HG03280 (cell line): ENCODE results near the gene LRRC7.
"Not testable (repeated sequence)": the region's sequence is repeated elsewhere in the genome, so short reads cannot be mapped to it uniquely, and the experiment has no call there.

Experiments used
- ATAC-seq: cut with Tn5 transposase; IDR thresholded peaks from one replicate; pipeline ENCODE4 v1.9.1; 2021; ENCODE audit warnings: mild to moderate bottlenecking, moderate library complexity; ENCODE audit not compliant: unreplicated experiment

Gene LRRC7

DNA sequence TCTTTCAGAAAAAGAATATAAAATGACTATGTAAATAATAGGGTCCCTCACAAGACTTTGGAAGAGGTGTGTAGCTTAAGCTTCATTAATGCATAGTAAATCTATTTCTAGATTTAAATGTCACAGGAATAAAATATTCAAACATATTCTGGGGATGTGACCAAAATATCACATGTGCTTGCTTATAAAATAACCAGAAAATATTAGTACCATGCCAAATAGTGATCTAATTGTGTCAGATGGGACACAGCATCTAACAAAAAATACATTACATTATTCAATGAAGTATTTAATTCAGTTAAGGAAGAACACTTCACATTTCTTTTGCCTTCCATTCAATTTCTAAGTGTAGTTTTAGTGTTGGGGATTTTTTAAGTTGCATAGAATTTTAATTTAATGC is 458.1 kb downstream of the LRRC7 start:
- ATAC-seq: no peak

DNA sequence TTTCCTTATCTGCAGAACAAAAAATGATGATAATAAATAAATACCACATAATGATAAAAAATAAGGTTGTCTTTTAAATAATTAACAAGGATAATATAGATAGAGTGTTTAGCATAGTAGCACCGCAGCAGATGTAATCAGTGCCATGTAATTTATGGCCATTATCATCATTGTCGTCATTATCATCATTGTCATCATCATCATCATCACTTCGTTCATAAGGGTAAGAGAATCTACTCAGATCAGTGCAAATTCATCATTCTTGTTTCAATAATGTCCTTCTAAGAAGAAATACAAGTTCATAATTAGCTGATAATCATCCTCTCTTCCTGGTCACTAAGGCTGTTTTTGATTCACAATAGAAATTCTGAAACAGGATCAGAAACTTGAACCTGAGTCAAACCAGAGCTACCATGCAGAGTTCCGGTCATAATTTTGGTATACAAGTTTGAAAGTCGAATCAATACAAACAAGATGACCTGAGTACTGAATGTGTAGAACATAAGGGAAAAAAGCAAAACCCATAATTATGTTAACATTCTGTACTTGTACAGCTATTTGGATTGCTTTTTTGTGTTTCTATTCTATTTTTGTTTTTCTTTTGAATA is 465.6 kb downstream of the LRRC7 start:
- peak; percentile 83 for ATAC-seq

DNA sequence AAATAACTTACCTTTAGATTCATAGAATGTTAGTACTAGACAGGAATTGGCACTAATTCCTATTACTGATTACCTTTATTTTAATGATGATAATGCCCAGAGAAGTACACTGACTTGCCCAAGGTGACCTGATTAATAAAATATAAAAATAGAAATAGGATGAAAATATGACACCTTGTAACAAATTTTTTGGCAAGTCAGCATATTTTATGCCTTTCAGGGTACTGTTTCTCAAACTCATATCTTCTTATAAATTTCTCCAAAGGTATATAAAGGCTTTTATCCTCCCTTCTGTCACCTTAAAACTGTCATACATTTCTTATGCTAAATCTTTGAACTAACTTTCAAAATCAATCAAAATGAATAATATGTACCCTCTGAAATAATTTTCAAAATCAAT is 466.2 kb downstream of the LRRC7 start:
- ATAC-seq: no peak

DNA sequence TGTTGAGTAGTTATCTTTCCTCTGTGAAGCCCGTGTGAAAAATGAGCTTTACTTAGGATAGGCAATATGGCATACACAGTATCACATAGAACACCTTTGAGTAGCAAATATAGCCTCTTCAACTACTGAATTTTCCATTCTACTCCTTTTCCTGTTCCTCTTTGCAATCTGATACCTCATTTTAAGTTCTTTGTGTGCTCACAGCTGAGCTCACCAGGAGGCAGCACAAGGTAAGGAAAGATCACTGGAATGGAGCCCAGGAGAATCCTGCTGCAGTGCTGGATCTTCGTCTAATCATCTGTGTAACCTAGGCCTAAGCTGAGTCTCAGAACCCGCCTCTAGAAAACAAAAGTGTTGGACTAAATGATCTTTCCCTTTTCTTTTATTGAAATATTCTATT is 466.7 kb downstream of the LRRC7 start:
- ATAC-seq: no peak

DNA sequence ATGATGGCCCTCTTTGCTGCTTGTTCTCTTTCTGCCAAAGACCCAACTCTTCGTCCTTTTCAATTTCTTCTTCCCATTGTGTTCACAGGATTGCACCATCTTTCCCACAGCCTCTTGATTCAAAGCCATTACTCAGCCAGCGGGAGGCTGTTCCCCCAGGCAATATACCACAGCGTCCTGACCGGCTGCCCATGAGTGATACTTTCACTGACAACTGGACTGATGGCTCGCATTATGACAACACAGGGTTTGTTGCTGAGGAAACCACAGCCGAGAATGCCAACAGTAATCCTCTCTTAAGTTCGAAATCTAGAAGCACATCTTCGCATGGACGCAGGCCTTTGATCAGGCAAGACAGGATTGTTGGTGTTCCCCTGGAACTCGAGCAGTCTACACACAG is 470.3 kb downstream of the LRRC7 start:
- ATAC-seq: no peak

DNA sequence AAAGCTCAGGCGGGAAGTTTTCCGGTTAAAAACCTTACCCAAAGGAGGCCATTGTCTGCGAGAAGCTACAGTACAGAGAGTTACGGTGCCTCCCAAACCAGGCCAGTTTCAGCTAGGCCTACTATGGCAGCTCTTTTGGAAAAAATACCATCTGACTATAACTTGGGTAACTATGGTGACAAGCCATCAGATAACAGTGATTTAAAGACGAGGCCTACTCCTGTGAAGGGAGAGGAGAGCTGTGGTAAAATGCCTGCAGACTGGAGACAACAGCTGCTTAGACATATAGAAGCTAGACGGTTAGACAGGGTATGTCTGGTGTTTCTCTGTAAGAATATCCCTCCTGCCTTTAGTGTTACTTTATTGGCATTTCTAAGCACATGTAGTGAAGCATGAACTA is 471.8 kb downstream of the LRRC7 start:
- ATAC-seq: no peak

DNA sequence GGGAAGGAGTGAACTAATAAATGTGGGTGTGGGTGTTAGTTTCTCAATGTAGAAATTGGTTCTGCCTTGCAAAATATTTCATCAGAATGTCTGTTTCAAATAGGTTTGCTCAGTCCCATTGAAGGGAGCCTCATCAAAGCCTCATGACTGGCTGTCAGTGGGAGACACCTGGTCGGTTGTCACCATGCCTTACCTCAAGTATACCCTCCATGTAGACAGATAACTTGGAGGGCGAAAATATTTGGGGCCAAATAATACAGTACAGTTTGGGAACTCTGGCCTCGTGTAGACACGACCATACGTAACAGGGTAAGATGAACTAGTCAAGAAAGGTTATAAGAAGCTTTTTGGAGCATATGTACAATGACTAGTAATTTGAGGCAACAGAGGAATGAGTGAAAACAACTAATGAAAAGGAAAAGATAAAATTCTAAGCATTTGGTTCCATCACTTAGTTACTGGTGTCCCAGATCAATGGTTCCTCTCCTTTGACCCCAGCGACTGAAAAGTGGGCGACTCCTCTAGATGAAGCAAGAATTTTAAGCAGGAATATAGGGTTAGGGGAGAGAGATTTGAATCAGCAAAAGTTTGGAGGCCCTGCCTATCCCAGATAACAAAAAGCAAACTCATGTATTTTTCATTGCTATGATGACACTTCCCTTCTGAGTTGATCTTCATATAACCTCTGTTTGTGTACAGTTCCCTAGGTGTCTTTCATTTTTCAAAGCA is 473.8 kb downstream of the LRRC7 start:
- no peak for ATAC-seq

DNA sequence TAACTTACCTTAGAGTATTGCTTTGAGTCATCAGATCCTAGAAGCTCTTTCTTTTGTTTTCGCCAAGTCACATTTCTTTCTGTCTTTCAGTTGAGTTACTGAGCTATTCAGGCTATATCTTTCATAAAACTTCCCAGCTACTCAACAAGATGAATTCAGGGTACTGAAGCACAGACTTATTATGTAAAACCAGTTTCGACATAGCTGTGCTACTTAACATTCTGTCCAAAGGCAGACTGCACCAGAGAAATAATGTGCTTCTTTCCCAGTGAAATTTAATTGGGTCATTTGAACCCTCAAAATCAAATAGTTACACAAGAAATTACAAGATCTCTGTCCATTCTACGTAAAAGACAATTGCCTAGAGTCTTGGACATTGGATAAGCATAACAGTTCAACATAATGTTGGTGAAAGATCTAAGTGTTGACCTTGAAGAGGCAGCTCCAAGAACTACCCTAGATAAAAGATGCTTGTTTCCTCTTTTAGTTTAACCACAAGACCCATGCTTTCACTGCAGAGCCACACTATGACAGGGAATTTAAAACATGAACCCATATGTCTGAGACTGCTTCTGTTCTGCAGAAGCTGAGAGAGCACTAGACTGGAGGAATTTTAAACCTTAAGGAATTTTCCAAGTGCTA is 474.5 kb downstream of the LRRC7 start:
- ATAC-seq: peak; percentile 50

DNA sequence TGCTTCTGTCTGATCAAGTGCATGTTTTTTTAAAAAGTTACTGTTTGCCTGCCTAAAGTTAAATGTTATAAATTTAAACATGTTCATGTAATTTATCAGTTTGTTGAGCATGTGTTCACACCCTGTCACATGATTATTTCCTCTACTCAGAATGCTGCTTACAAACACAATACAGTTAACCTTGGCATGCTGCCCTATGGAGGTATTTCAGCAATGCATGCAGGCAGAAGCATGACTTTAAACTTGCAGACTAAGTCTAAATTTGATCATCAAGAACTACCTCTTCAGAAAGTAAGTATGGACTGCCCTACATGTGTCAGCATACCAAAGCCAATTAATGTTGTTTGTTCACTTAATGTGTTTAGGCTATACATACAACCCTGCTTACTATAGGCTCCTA is 476.1 kb downstream of the LRRC7 start:
- ATAC-seq: no peak

DNA sequence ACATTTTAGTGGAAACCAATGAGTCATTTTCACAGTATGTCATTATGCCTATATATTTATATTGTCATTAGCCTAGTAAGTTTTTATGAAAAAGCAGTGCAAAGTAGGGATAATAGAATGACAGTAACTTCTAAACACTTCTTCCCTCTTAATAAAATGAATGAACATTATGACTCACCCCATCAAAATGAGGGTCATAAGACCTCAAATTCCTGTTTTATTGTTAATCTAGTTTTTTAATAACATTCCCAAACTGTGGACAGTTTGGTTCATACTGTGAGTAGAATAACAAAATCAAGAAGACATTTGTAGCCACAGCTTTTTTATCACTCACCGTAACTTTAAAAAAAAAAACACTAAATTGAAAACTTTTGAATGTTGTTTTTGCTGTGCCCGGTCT is 477.1 kb downstream of the LRRC7 start:
- ATAC-seq: no peak

DNA sequence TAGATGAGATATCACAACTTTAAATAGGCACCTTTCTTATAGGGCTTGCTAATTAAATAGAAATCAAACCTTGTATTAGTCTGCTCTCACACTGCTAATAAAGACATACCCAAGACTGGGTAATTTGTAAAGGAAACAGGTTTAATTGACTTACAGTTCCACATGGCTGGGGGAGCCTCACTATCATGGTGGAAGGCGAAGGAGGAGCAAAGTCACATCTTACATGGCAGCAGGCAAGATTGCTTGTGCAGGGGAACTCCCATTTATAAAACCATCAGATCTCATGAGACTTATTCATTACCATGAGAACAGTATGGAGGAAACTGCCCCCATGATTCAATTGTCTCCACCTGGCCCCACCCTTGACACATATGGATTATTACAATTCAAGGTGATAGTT is 477.9 kb downstream of the LRRC7 start:
- not testable (repeated sequence) for ATAC-seq

DNA sequence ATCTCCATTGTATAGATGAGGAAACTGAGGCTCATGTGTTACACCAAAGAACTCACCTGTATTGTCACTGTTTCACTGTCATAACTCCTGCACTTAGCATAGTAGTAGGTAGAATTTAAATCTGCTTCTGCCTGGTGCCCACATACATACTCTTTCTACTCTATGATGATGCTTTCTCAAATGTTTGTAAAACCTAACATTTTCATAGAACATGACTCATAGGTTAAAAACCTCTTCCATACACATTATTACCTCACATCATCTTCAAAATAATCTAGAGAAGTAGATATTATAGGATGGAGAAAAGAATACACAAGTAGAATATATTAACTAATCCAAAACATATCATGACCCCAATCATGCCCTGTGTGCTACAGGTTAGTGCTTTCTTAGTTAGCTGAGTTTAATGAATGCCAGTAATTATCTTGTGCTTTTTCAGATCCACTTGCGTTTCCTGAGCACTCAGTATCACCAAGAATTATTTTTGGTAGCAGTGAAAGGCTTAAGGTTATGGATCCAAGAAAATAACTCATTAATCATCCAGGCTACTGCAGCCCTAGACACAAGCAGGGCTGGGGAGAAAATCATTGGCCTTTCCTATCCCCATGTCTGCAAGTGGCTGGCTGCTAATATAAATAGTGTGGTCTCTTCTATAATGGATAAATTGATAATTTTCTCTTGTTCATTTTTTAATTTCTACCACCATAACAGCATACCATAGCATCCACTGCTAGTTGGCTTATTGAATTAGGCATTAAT is 480.8 kb downstream of the LRRC7 start:
- no peak for ATAC-seq

DNA sequence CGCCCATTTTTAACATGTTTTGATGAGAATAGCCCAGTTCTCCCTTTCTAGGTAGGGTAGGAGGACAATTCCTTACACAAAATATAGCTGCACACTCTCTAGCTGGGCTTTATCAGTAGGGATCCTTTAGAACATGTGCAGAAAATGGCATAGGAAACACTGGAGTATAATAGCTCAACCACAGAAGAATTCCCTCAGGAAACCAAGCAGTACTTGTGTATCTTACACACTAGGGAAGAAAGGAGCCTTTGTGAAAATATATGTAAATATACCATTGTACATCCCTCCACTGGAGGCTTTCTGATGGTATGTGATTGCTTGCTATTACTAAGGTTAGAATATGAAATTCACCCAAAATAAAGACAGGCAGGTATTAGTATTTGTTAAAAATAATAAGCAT is 484.2 kb downstream of the LRRC7 start:
- ATAC-seq: no peak

DNA sequence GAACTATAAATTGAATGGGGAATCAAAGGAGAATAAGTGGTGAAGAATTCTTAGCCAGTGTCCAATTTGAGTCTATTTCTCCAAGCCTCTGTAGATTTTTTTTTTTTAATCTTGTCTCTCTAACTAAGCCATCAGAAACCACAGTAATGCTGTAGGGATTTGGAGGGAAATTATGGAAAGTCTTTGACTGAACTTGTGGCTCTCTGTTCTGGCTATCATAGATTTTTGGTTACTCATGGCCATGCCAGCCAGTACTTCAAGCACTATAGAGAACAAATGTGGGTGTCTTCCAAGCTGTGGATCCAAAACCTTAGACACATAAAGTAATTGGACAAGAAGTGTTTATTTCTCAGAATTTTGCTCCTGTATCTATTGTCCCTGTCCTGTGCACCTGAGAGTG is 489.8 kb downstream of the LRRC7 start:
- ATAC-seq: no peak

DNA sequence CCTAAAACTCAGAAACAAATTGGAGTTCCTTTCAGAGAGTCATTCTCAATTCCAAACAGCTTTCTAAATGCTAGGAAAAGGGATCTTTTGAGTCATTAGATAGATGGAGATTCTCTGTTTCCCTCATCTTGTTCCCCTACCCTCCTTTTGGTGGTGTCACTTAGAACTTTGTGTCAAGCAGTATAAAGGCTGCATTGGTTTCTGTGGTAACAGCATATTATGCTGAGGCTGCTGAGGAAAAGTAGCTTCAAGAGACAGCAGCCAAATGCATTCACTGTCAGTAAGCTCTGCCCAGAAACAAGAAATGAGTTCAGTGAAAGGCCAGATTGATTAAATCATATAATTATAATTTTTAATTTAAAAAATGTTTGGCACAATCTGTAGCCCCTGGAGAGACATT is 493.5 kb downstream of the LRRC7 start:
- no peak for ATAC-seq

DNA sequence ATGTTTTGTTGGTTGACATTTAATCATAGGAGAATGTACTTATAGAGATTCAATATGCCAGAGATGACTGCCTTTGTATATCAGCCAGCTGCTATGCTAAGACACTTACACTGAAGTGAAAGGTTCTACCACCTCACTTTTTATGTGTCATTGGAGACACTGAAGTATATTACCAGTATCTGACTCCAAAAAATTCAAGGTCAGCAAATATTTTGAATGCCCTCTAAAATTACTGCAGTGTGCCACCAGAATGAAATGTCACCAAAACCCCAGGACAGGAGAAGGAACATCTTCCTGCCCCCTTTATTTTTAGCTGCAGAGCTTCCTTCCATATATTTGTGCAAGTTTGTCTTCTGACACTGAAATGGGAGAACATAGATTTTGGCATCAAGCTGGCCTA is 496.1 kb downstream of the LRRC7 start:
- no peak for ATAC-seq

DNA sequence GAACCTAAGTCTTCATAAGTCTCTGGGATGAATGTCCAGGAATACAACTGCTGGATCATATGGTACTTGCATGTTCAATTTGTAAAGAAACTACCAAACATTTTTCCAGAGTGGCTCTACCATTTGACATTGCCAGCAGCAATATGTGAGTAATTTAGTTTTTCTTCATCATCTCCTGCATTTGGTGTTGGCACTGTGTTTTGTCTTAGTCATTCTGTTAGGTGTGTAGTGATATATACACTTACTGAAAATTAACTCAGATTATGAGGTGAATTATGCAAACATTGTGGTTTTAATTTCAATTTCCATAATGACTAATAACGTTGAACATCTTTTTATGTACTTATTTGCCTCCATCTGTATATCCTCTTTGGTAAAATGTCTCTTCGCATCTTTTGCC is 499.0 kb downstream of the LRRC7 start:
- no peak for ATAC-seq

DNA sequence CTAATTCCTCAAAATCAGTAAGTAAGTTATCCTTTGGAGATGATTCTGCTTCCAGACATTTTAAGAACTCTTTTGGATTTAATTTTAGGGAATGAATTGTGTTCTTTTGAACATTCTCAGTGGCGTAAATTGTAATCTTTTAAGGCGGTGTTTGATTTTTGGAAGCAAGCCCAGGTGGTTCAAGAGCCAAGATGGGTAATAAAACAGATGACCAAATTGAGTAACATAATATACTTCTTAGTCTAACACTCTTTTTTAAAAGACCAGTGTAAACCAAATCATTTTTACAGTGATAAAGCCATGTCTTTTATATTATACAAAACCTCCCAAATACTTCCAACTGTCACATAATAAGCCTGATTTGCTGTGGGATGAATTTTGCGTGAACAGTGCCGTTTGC is 503.9 kb downstream of the LRRC7 start:
- ATAC-seq: no peak

DNA sequence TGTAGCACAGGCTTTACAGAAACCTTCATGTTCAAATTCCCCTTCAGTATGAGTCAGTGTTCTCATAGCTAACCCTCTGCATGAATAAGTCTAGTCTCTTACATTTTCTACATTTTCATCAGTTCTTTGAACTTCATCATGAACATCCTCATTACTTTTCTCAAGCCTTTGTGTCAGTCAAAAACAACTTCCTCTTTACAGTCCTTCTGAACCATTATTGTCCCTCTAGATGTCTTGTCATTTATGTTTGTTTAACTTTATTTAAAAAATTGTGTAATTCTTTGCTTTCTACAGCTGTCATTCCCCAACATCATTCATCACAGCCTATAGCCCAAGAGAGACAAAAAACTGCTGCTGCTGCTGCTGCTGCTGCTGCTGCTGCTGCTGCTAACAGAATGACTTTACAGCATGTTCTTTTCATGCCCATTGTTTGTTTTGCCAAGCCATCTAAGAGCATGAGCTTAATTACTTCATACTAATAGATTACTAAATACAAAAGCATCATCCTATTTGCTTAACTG is 504.6 kb downstream of the LRRC7 start:
- ATAC-seq: no peak

DNA sequence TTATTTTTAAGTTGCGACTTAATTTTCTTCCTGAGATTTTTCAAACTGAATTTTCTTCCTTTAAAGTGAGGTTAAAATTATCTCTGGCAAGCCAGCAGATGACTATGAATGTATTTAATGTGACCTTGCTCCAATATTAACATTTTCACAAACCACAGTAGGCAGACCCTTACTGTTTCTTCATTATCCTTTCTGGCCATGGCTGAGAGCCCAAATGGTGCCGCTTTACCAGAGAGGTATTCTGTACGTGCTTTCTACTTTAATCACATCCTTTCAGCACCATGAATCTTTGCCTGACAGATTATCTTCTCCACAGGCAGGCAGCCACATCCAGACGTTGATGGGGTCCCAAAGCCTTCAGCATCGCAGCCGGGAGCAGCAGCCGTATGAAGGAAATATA is 508.0 kb downstream of the LRRC7 start:
- ATAC-seq: no peak

DNA sequence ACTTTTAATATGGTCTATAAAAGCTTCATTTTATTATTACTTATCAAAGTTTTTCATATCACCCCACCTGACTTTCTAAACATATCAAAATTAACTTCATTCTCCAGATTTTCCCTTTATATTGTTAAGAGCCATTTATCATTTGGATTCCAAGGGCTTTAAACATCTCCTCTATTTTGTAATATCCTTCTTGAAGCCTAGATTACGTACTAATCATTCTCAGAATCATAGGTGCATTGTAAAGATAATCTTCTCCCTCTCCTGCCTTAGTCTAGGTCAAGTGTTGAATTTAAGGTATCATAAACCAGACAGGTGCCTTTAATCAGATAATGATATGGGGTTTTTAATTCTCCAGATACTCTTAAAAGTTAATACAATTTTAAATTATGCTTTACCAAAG is 509.3 kb downstream of the LRRC7 start:
- ATAC-seq: no peak

DNA sequence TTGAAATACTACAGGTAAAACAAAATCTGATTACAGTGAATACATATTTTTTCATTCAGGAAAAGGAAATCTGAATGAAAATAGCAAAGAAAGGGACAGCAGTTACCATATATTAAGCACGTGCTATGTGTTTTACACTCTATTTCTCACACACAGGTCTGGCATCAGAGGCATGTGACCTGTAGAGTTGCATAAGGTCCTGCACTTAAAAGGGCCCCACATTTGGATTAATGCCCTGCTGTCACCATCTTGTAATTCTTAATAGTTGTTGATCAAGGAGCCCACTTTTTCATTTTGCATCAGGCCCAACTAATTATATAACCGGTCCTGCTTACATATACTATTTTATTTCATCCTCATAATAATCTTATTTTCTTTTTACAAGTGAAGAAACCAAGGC is 511.8 kb downstream of the LRRC7 start:
- ATAC-seq: no peak
